WERI-Rb-1 (cell line): ENCODE data around the gene SLC49A3.
"Not testable (repeated sequence)": the region's sequence is repeated elsewhere in the genome, so short reads cannot be mapped to it uniquely, and the experiment has no call there.

ENCODE experiments used
- DNase-seq: peaks from one replicate; pipeline ENCODE4 v3.0.0-alpha.2; 2020
- H3K27ac ChIP-seq: fragments of 250-450 bp; sonication (Bioruptor Pico); 2 replicates; pipeline ENCODE4 v1.5.1; 2020; ENCODE audit warnings: mild to moderate bottlenecking, moderate library complexity
- H3K27me3 ChIP-seq: fragments of 250-450 bp; sonication (Bioruptor Pico); 2 replicates; pipeline ENCODE4 v1.5.1; 2021; ENCODE audit warnings: mild to moderate bottlenecking, low read depth, moderate library complexity; ENCODE audit not compliant: insufficient read depth, severe bottlenecking
- H3K36me3 ChIP-seq: fragments of 250-450 bp; sonication (Bioruptor Pico); 2 replicates; pipeline ENCODE4 v1.5.1; 2020; ENCODE audit warnings: mild to moderate bottlenecking, moderate library complexity
- H3K4me3 ChIP-seq: 2 replicates; pipeline ENCODE4 v1.5.1; 2011; ENCODE audit warnings: low read depth, mild to moderate bottlenecking, control low read depth, low read length
- H3K9me3 ChIP-seq: fragments of 250-450 bp; sonication (Bioruptor Pico); 2 replicates; pipeline ENCODE4 v1.5.1; 2021; ENCODE audit warnings: mild to moderate bottlenecking, moderate library complexity; ENCODE audit not compliant: severe bottlenecking
- CTCF ChIP-seq: IDR thresholded peaks from 2 replicates; pipeline ENCODE4 v1.5.1; 2011; ENCODE audit warnings: low read depth, mild to moderate bottlenecking, control low read depth, inconsistent platforms, low read length

Gene SLC49A3

GRCh38 chr4:732911-733630 is 44.1 kb upstream of the SLC49A3 start:
- no peaks in the 10 kb centered on the region for H3K9me3 ChIP-seq
- no peaks in the 10 kb centered on the region for H3K27me3 ChIP-seq
- peaks cover 63% of the 10 kb centered on the region for H3K36me3 ChIP-seq
- no peak overlapping the region for H3K4me3 ChIP-seq
- H3K27ac ChIP-seq, result no peak overlapping the region
- no peak for DNase-seq
- TF ChIP-seq CTCF, result no peak

GRCh38 chr4:732486-732885 is 43.5 kb upstream of the SLC49A3 start:
- no peak for TF ChIP-seq CTCF
- no peak for DNase-seq
- Histone ChIP-seq H3K36me3 (peaks cover 57% of the 10 kb centered on the region), H3K27ac (no peak overlapping the region), H3K9me3 (no peaks in the 10 kb centered on the region), H3K27me3 (no peaks in the 10 kb centered on the region), H3K4me3 (no peak overlapping the region)

GRCh38 chr4:731954-732353 is 43.0 kb upstream of the SLC49A3 start:
- not testable (repeated sequence) for H3K27me3 ChIP-seq, DNase-seq, H3K27ac ChIP-seq, H3K4me3 ChIP-seq, H3K9me3 ChIP-seq
- peaks cover 53% of the 10 kb centered on the region for H3K36me3 ChIP-seq

GRCh38 chr4:730946-731904 is 42.3 kb upstream of the SLC49A3 start:
- DNase-seq, H3K27me3 ChIP-seq, H3K9me3 ChIP-seq, H3K27ac ChIP-seq, H3K4me3 ChIP-seq: not testable (repeated sequence)
- peaks cover 53% of the 10 kb centered on the region for H3K36me3 ChIP-seq

- H3K27ac ChIP-seq, result no peak overlapping the region
- H3K4me3 ChIP-seq, result no peak overlapping the region
- no peaks in the 10 kb centered on the region for H3K27me3 ChIP-seq
- TF ChIP-seq CTCF, result no peak
- no peaks in the 10 kb centered on the region for H3K9me3 ChIP-seq
- no peak for DNase-seq
- peaks cover 46% of the 10 kb centered on the region for H3K36me3 ChIP-seq
Observed at GRCh38 chr4:730511-730910, 41.6 kb upstream of the SLC49A3 start.

- H3K36me3 ChIP-seq, result peaks cover 38% of the 10 kb centered on the region
- no peak overlapping the region for H3K4me3 ChIP-seq
- no peak overlapping the region for H3K27ac ChIP-seq
- DNase-seq, result no peak
- TF ChIP-seq CTCF, result no peak
- H3K9me3 ChIP-seq, result no peaks in the 10 kb centered on the region
- no peaks in the 10 kb centered on the region for H3K27me3 ChIP-seq
Observed at GRCh38 chr4:729336-730315, 40.7 kb upstream of the SLC49A3 start.
